PC-3 (cell line): Measurements from ENCODE around the gene UNC45B. TPM values are rescaled to one million over a fixed set of nuclear protein-coding genes. Genes with fewer than 3 reads are reported as not detected.
A peak's percentile ranks its signal among the peaks of the same experiment; 100 is the strongest.

Experiments
- ATAC-seq: fragments of 200-7000 bp; cut with Tn5 transposase; 2 replicates; pipeline ENCODE4 v1.9.1; 2020; ENCODE audit warnings: mild to moderate bottlenecking, moderate library complexity
- BruUV-seq: library from RNA; stranded (reverse); fragments of 400-500 nt; replicated peaks from 2 replicates; lab custom pipeline; 2021; lab: Mats Ljungman, UMichigan
- CTCF ChIA-PET: fragments of 300-600 bp; sonication (Branson Sonifier 250); formaldehyde crosslinking; loops from one replicate; lab custom pipeline; 2022; ENCODE audit warnings: antibody characterized with exemption; lab: Charles Lee
- POLR2A ChIA-PET: fragments of 300-600 bp; sonication (Branson Sonifier 250); formaldehyde crosslinking; loops from one replicate; lab custom pipeline; 2022; ENCODE audit warnings: antibody characterized with exemption; ENCODE audit not compliant: unreplicated experiment; lab: Charles Lee
- DNase-seq: peaks from one replicate; pipeline ENCODE4 v3.0.0-alpha.2; 2015
- H2AFZ ChIP-seq: fragments of 300-600 bp; sonication (generic); 2 replicates; pipeline ENCODE4 v1.6.0; 2016; ENCODE audit warnings: antibody characterized with exemption, low read length
- H3F3A ChIP-seq: fragments of 300-600 bp; sonication (generic); one replicate; pipeline ENCODE4 v1.6.0; 2017; ENCODE audit warnings: antibody characterized with exemption, low read length, control low read depth, mild to moderate bottlenecking; ENCODE audit not compliant: unreplicated experiment
- H3K27ac ChIP-seq: fragments of 300-600 bp; sonication (generic); 2 replicates; pipeline ENCODE4 v1.5.1; 2016; ENCODE audit warnings: mild to moderate bottlenecking, low read length
- H3K27me3 ChIP-seq: fragments of 300-600 bp; sonication (generic); 2 replicates; pipeline ENCODE4 v1.6.1; 2016; ENCODE audit warnings: low read length, mixed read lengths
- H3K36me3 ChIP-seq: fragments of 300-600 bp; sonication (generic); 2 replicates; pipeline ENCODE4 v1.6.1; 2016; ENCODE audit warnings: low read depth, mixed run types, low read length, mixed read lengths
- H3K4me1 ChIP-seq: fragments of 300-600 bp; sonication (generic); 2 replicates; pipeline ENCODE4 v1.5.1; 2016; ENCODE audit warnings: low read length; ENCODE audit not compliant: insufficient read depth
- H3K4me2 ChIP-seq: fragments of 300-600 bp; sonication (generic); 2 replicates; pipeline ENCODE4 v1.6.0; 2016; ENCODE audit warnings: low read length
- H3K4me3 ChIP-seq: fragments of 300-600 bp; sonication (generic); 2 replicates; pipeline ENCODE4 v1.5.1; 2016; ENCODE audit warnings: mild to moderate bottlenecking, low read length, mixed read lengths
- H3K79me2 ChIP-seq: fragments of 300-600 bp; sonication (generic); 2 replicates; pipeline ENCODE4 v1.6.1; 2017; ENCODE audit warnings: low read length, mixed read lengths
- H3K9ac ChIP-seq: fragments of 300-600 bp; sonication (generic); 2 replicates; pipeline ENCODE4 v1.6.0; 2016; ENCODE audit warnings: mild to moderate bottlenecking, low read length
- H3K9me2 ChIP-seq: fragments of 300-600 bp; sonication (generic); replicated peaks from 2 replicates; pipeline ENCODE4 v1.6.1; 2016; ENCODE audit warnings: mixed run types, low read length, mixed read lengths
- H3K9me3 ChIP-seq: fragments of 300-600 bp; sonication (generic); 2 replicates; pipeline ENCODE4 v1.6.1; 2016; ENCODE audit warnings: low read length, mixed read lengths
- H4K20me1 ChIP-seq: fragments of 300-600 bp; sonication (generic); 2 replicates; pipeline ENCODE4 v1.6.1; 2016; ENCODE audit warnings: low read length, mixed read lengths
- CTCF ChIP-seq: fragments of 300-600 bp; sonication (generic); conservative IDR thresholded peaks from 2 replicates; pipeline ENCODE4 v1.5.1; 2017; ENCODE audit warnings: antibody characterized with exemption, low read depth, mild to moderate bottlenecking, low read length
- EZH2 ChIP-seq: fragments of 300-600 bp; sonication (generic); IDR thresholded peaks from one replicate; pipeline ENCODE4 v1.6.1; 2017; ENCODE audit warnings: antibody characterized with exemption, mild to moderate bottlenecking, low read length; ENCODE audit not compliant: unreplicated experiment
- EZH2phosphoT487 ChIP-seq: fragments of 300-600 bp; sonication (generic); IDR thresholded peaks from 2 replicates; pipeline ENCODE4 v1.6.1; 2018; ENCODE audit warnings: mild to moderate bottlenecking, antibody characterized with exemption, low read length, borderline replicate concordance
- intact Hi-C: fragments of 100-400 bp; cut with micrococcal nuclease; formaldehyde crosslinking; loops from 2 replicates; pipeline ENCODE4 v1.9.0; 2023
- total RNA-seq: library from RNA; depleted of rRNA; stranded (reverse); fragments of >200 nt; gene quantifications from 2 replicates; pipeline ENCODE4 v1.2.3, GENCODE V29; 2014

Gene UNC45B
- total RNA-seq, 1 experiment from 2014 or later = not detected

- no peak; the same call in 1 of the 2 replicates for ATAC-seq
- H3K4me3 ChIP-seq = no peak overlapping the region
- peak; percentile 30 for DNase-seq
- no peak overlapping the region for H3K27ac ChIP-seq
- peaks cover 9% of the 10 kb centered on the region for H3K4me1 ChIP-seq
- TF ChIP-seq EZH2 (no peak), EZH2phosphoT487 (no peak), CTCF (no peak)
- no peaks in the 10 kb centered on the region for H3F3A ChIP-seq
- H4K20me1 ChIP-seq = no peaks in the 10 kb centered on the region
- H3K9me2 ChIP-seq = no peaks in the 10 kb centered on the region
- ChIA-PET CTCF (interaction anchor here (0.6 kb wide), 1 partner anchor 284 kb away, joined by 6 read pairs; no protein-coding TSS in a partner anchor), POLR2A (interaction anchor here (0.5 to 0.6 kb wide), 2 partner anchors 87 to 383 kb away, joined by 3 to 8 read pairs; no protein-coding TSS in a partner anchor)
- H3K9ac ChIP-seq = no peak overlapping the region
- H2AFZ ChIP-seq = no peak overlapping the region
- no peaks in the 10 kb centered on the region for H3K79me2 ChIP-seq
- H3K4me2 ChIP-seq = no peak overlapping the region
- intact Hi-C loops = no loop called here
- BruUV-seq = no TSS peak
- H3K36me3 ChIP-seq = no peaks in the 10 kb centered on the region
- no peaks in the 10 kb centered on the region for H3K9me3 ChIP-seq
- H3K27me3 ChIP-seq = no peaks in the 10 kb centered on the region; the same call in 1 of the 2 replicates
Observed at GRCh38 chr17:35167046-35167445, 19.4 kb downstream of the UNC45B start.

GRCh38 chr17:35167666-35168065, 20.0 kb downstream of the UNC45B start:
- no TSS peak for BruUV-seq
- Histone ChIP-seq H3K4me1 (peaks cover 9% of the 10 kb centered on the region), H4K20me1 (no peaks in the 10 kb centered on the region), H3K4me2 (no peak overlapping the region), H3K27me3 (no peaks in the 10 kb centered on the region; the same call in 1 of the 2 replicates), H3K4me3 (no peak overlapping the region), H3K79me2 (no peaks in the 10 kb centered on the region), H2AFZ (no peak overlapping the region), H3K9ac (no peak overlapping the region), H3K36me3 (no peaks in the 10 kb centered on the region), H3K9me2 (no peaks in the 10 kb centered on the region), H3K9me3 (no peaks in the 10 kb centered on the region), H3K27ac (no peak overlapping the region), H3F3A (no peaks in the 10 kb centered on the region)
- DNase-seq (peak; percentile 51), ATAC-seq (peak; percentile 65)
- CTCF ChIA-PET = interaction anchor here (0.6 to 0.7 kb wide), 2 partner anchors 19 to 283 kb away, joined by 3 to 6 read pairs; no protein-coding TSS in a partner anchor
- POLR2A ChIA-PET = no interaction called here
- TF ChIP-seq EZH2phosphoT487 (no peak), CTCF (no peak), EZH2 (no peak)
- intact Hi-C loops = no loop called here

- no peaks in the 10 kb centered on the region for H3K27me3 ChIP-seq
- no peaks in the 10 kb centered on the region for H3K36me3 ChIP-seq
- H4K20me1 ChIP-seq = no peaks in the 10 kb centered on the region
- no peak for DNase-seq
- H3K4me1 ChIP-seq = peaks cover 9% of the 10 kb centered on the region
- H2AFZ ChIP-seq = no peak overlapping the region
- ATAC-seq = no peak
- no peak overlapping the region for H3K9ac ChIP-seq
- no TSS peak for BruUV-seq
- TF ChIP-seq CTCF (no peak), EZH2 (no peak), EZH2phosphoT487 (no peak)
- H3K27ac ChIP-seq = no peak overlapping the region
- ChIA-PET CTCF (no interaction called here), POLR2A (no interaction called here)
- no peak overlapping the region for H3K4me2 ChIP-seq
- H3K9me2 ChIP-seq = no peaks in the 10 kb centered on the region
- H3K4me3 ChIP-seq = no peak overlapping the region
- no peaks in the 10 kb centered on the region for H3K9me3 ChIP-seq
- H3K79me2 ChIP-seq = no peaks in the 10 kb centered on the region
- intact Hi-C loops = loop anchor here (2.0 to 5.0 kb wide), 2 partner anchors 72 to 143 kb away; partner anchors contain the start of gene SLFN5
- H3F3A ChIP-seq = no peaks in the 10 kb centered on the region
Observed at GRCh38 chr17:35169835-35170363, 22.3 kb downstream of the UNC45B start.
